H9 (cell line): Measurements from ENCODE around the gene THAP3. TPM values are rescaled to one million over a fixed set of nuclear protein-coding genes. Genes with fewer than 3 reads are reported as not detected.

Experiments
- DNase-seq: peaks from one replicate; pipeline ENCODE4 v3.0.0-alpha.2; 2017
- H2AFZ ChIP-seq: one replicate; pipeline ENCODE4 v1.6.1; 2013; ENCODE audit warnings: mild to moderate bottlenecking, low read length, control low read depth, moderate library complexity
- H2AK5ac ChIP-seq: 2 replicates; pipeline ENCODE4 v1.6.1; 2013; ENCODE audit warnings: low read length, control low read depth, mixed read lengths; ENCODE audit not compliant: insufficient read length
- H2BK120ac ChIP-seq: one replicate; pipeline ENCODE4 v1.6.1; 2013; ENCODE audit warnings: low read depth, mild to moderate bottlenecking, low read length, control low read depth, inconsistent platforms; ENCODE audit not compliant: poor library complexity, severe bottlenecking
- H2BK12ac ChIP-seq: 2 replicates; pipeline ENCODE4 v1.6.1; 2013; ENCODE audit warnings: low read length, control low read depth, mixed read lengths, low read depth; ENCODE audit not compliant: insufficient read length
- H2BK15ac ChIP-seq: 2 replicates; pipeline ENCODE4 v1.6.1; 2013; ENCODE audit warnings: low read depth, low read length, control low read depth
- H2BK20ac ChIP-seq: one replicate; pipeline ENCODE4 v1.6.1; 2013; ENCODE audit warnings: low read depth, mild to moderate bottlenecking, low read length, control low read depth, inconsistent platforms; ENCODE audit not compliant: poor library complexity, severe bottlenecking
- H2BK5ac ChIP-seq: 2 replicates; pipeline ENCODE4 v1.6.1; 2013; ENCODE audit warnings: low read length, control low read depth, mixed read lengths; ENCODE audit not compliant: insufficient read length
- H3K14ac ChIP-seq: 2 replicates; pipeline ENCODE4 v1.6.1; 2013; ENCODE audit warnings: low read length, control low read depth; ENCODE audit not compliant: insufficient read depth
- H3K18ac ChIP-seq: 2 replicates; pipeline ENCODE4 v1.6.1; 2013; ENCODE audit warnings: low read depth, mild to moderate bottlenecking, mixed read lengths, low read length, control low read depth; ENCODE audit not compliant: insufficient read length
- H3K23ac ChIP-seq: 2 replicates; pipeline ENCODE4 v1.6.1; 2013; ENCODE audit warnings: low read length, control low read depth, mixed read lengths, low read depth; ENCODE audit not compliant: insufficient read length
- H3K23me2 ChIP-seq: 2 replicates; pipeline ENCODE4 v1.6.1; 2013; ENCODE audit warnings: low read depth, mild to moderate bottlenecking, mixed read lengths, low read length, control low read depth; ENCODE audit not compliant: insufficient read length, poor library complexity, severe bottlenecking
- H3K27ac ChIP-seq: 2 replicates; pipeline ENCODE4 v1.5.1; 2013; ENCODE audit warnings: low read length, control low read depth, mixed read lengths, low read depth; ENCODE audit not compliant: insufficient read length
- H3K27me3 ChIP-seq: 2 replicates; pipeline ENCODE4 v1.6.1; 2013; ENCODE audit warnings: low read length, control low read depth, inconsistent platforms; ENCODE audit not compliant: insufficient read depth
- H3K4ac ChIP-seq: 2 replicates; pipeline ENCODE4 v1.6.1; 2013; ENCODE audit warnings: low read depth, mild to moderate bottlenecking, control low read depth, inconsistent platforms, low read length, moderate library complexity
- H3K4me1 ChIP-seq: 2 replicates; pipeline ENCODE4 v1.6.1; 2013; ENCODE audit warnings: low read length, control low read depth, inconsistent platforms; ENCODE audit not compliant: insufficient read depth
- H3K4me2 ChIP-seq: 2 replicates; pipeline ENCODE4 v1.6.1; 2013; ENCODE audit warnings: low read length, control low read depth, mixed read lengths; ENCODE audit not compliant: insufficient read length, insufficient read depth
- H3K56ac ChIP-seq: 2 replicates; pipeline ENCODE4 v1.6.1; 2013; ENCODE audit warnings: low read depth, mild to moderate bottlenecking, mixed read lengths, low read length, control low read depth; ENCODE audit not compliant: insufficient read length
- H3K79me1 ChIP-seq: 2 replicates; pipeline ENCODE4 v1.6.1; 2013; ENCODE audit warnings: low read depth, mild to moderate bottlenecking, moderate library complexity, low read length, control low read depth, inconsistent platforms; ENCODE audit not compliant: insufficient read depth, poor library complexity, severe bottlenecking
- H3K79me2 ChIP-seq: 2 replicates; pipeline ENCODE4 v1.6.1; 2013; ENCODE audit warnings: low read length, control low read depth, inconsistent platforms; ENCODE audit not compliant: insufficient read depth
- H3K9ac ChIP-seq: 2 replicates; pipeline ENCODE4 v1.6.1; 2013; ENCODE audit warnings: low read length, control low read depth, mixed read lengths; ENCODE audit not compliant: insufficient read length; ENCODE audit errors: extremely low read depth
- H3K9me3 ChIP-seq: one replicate; pipeline ENCODE4 v1.6.1; 2013; ENCODE audit warnings: low read depth, low read length, inconsistent platforms; ENCODE audit not compliant: control insufficient read depth
- H3T11ph ChIP-seq: one replicate; pipeline ENCODE4 v1.6.1; 2013; ENCODE audit warnings: mild to moderate bottlenecking, low read length, control low read depth, inconsistent platforms
- H4K20me1 ChIP-seq: one replicate; pipeline ENCODE4 v1.6.1; 2013; ENCODE audit not compliant: control insufficient read depth, insufficient read length, insufficient read depth
- H4K5ac ChIP-seq: 2 replicates; pipeline ENCODE4 v1.6.1; 2013; ENCODE audit warnings: low read depth, mild to moderate bottlenecking, mixed read lengths, low read length, control low read depth; ENCODE audit not compliant: insufficient read length
- H4K8ac ChIP-seq: replicated peaks from 2 replicates; pipeline ENCODE4 v1.6.1; 2013; ENCODE audit warnings: low read length, control low read depth, mixed read lengths, low read depth; ENCODE audit not compliant: insufficient read length
- H4K91ac ChIP-seq: 2 replicates; pipeline ENCODE4 v1.6.1; 2013; ENCODE audit warnings: low read depth, mild to moderate bottlenecking, moderate library complexity, mixed read lengths, low read length, control low read depth; ENCODE audit not compliant: insufficient read length
- H3K27ac Mint-ChIP-seq, 3 experiments: 2 replicates in 2 of 3; 3 replicates in 1 of 3; pipeline ENCODE4 v1.8.0; 2020 to 2021; ENCODE audit warnings: mixed read lengths in 3 of 3, mild to moderate bottlenecking in 1 of 3, moderate library complexity in 1 of 3
- H3K27me3 Mint-ChIP-seq: 2 replicates; pipeline ENCODE4 v1.8.0; 2021; ENCODE audit warnings: low read depth, mild to moderate bottlenecking, moderate library complexity, mixed read lengths
- H3K36me3 Mint-ChIP-seq, 3 experiments: 2 replicates in 2 of 3; 3 replicates in 1 of 3; pipeline ENCODE4 v1.8.0; 2020 to 2021; ENCODE audit warnings: low read depth in 3 of 3, mixed read lengths in 3 of 3; ENCODE audit not compliant: insufficient read depth in 1 of 3
- H3K4me1 Mint-ChIP-seq, 2 experiments: 2 replicates each; pipeline ENCODE4 v1.8.0; 2020; ENCODE audit warnings: mixed read lengths in 2 of 2
- H3K4me3 Mint-ChIP-seq, 2 experiments: 2 replicates in 1 of 2; 3 replicates in 1 of 2; pipeline ENCODE4 v1.8.0; 2020 to 2021; ENCODE audit warnings: mild to moderate bottlenecking in 2 of 2, mixed read lengths in 2 of 2, moderate library complexity in 1 of 2
- H3K9me3 Mint-ChIP-seq, 2 experiments: 2 replicates in 1 of 2; 3 replicates in 1 of 2; pipeline ENCODE4 v1.8.0; 2020; ENCODE audit warnings: mild to moderate bottlenecking in 2 of 2, mixed read lengths in 2 of 2, moderate library complexity in 1 of 2
- WGBS: extraction: QIAGEN DNeasy Blood & Tissue Kit; methylation state at CpG from one replicate; pipeline ENCODE4 v1.1.7; 2013; ENCODE audit warnings: missing lambda C conversion rate, low lambda C conversion rate, mixed read lengths; ENCODE audit not compliant: insufficient read length; ENCODE audit errors: extremely low coverage; 5-methylcytosine and 5-hydroxymethylcytosine counted together
- total RNA-seq: library from RNA; stranded (reverse); gene quantifications from 2 replicates; pipeline ENCODE4 v1.2.1, GENCODE V29; 2021
- TF ChIP-seq, protein P1 (sequence below): fragments of 200-600 bp; sonication (generic); conservative IDR thresholded peaks from 3 replicates; pipeline ENCODE4 v1.8.0; 2021; ENCODE audit warnings: antibody characterized with exemption, mild to moderate bottlenecking

Gene THAP3
- total RNA-seq, 1 experiment from 2014 or later, result 15.3 TPM

DNA sequence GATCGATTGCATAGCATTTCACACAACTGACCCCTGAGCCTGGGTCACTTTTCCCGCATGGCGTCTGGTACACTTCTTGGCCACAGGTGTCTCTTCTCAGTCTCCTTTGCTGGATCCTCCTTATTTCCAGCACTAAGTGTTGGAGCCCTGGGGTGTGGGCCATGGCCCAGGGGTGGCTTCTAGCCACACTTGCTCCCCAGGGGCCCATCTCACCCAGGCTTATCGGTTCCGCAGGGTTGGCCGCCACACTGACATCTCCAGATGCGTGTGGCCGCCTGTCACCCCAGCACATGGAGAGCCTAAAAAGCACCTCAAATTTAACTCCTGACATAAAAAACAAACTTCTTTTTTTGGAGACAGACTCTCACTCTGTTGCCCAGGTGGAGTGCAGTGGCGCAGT, 2.4 kb downstream of the THAP3 start:
- no peak overlapping the region for H3K18ac ChIP-seq
- Mint-ChIP-seq H3K36me3 (peaks cover 21 to 66% (median 53%) of the 10 kb centered on the region in 3 experiments), H3K27ac (peak overlapping the region in 1 of 3 experiments; percentile 65; a peak in 1 of 7 replicates), H3K27me3 (no peaks in the 10 kb centered on the region), H3K4me1 (peaks cover 12 to 23% of the 10 kb centered on the region in 2 experiments), H3K9me3 (no peaks in the 10 kb centered on the region), H3K4me3 (peak overlapping the region; percentile 78 to 93; a peak in 4 of 5 replicates)
- no peak overlapping the region for H2AFZ ChIP-seq
- no peak overlapping the region for H3K14ac ChIP-seq
- TF ChIP-seq, protein P1, sequence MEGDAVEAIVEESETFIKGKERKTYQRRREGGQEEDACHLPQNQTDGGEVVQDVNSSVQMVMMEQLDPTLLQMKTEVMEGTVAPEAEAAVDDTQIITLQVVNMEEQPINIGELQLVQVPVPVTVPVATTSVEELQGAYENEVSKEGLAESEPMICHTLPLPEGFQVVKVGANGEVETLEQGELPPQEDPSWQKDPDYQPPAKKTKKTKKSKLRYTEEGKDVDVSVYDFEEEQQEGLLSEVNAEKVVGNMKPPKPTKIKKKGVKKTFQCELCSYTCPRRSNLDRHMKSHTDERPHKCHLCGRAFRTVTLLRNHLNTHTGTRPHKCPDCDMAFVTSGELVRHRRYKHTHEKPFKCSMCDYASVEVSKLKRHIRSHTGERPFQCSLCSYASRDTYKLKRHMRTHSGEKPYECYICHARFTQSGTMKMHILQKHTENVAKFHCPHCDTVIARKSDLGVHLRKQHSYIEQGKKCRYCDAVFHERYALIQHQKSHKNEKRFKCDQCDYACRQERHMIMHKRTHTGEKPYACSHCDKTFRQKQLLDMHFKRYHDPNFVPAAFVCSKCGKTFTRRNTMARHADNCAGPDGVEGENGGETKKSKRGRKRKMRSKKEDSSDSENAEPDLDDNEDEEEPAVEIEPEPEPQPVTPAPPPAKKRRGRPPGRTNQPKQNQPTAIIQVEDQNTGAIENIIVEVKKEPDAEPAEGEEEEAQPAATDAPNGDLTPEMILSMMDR, result no peak
- no peak overlapping the region for H4K91ac ChIP-seq
- no peaks in the 10 kb centered on the region for H4K20me1 ChIP-seq
- no peak overlapping the region for H2AK5ac ChIP-seq
- H2BK12ac ChIP-seq, result no peak overlapping the region
- no peaks in the 10 kb centered on the region for H3K79me1 ChIP-seq
- H3K9me3 ChIP-seq, result no peaks in the 10 kb centered on the region
- no peak overlapping the region for H4K8ac ChIP-seq
- no peak overlapping the region for H3K56ac ChIP-seq
- H3K4ac ChIP-seq, result no peak overlapping the region
- H2BK15ac ChIP-seq, result no peak overlapping the region
- H3K27me3 ChIP-seq, result no peaks in the 10 kb centered on the region
- no peak overlapping the region for H3K23ac ChIP-seq
- H3K23me2 ChIP-seq, result peaks cover 5% of the 10 kb centered on the region
- H2BK20ac ChIP-seq, result no peak overlapping the region
- H3K9ac ChIP-seq, result no peak overlapping the region
- H3K4me1 ChIP-seq, result no peaks in the 10 kb centered on the region
- H2BK120ac ChIP-seq, result no peak overlapping the region
- no peak overlapping the region for H3T11ph ChIP-seq
- DNase-seq, result no peak
- H3K79me2 ChIP-seq, result 0 out of 2 replicates have a peak, but pooled peaks cover 4% of the 10 kb centered on the region
- WGBS, result no CpG with 5 or more reads among the region's 9 CpGs
- H2BK5ac ChIP-seq, result no peak overlapping the region
- H3K27ac ChIP-seq, result no peak overlapping the region
- H4K5ac ChIP-seq, result no peak overlapping the region
- H3K4me2 ChIP-seq, result no peak overlapping the region
